Stromal cell of bone marrow (primary cell): ENCODE results near the gene PAH.
"Not testable (repeated sequence)": the region's sequence is repeated elsewhere in the genome, so short reads cannot be mapped to it uniquely, and the experiment has no call there.

ENCODE experiments used
- DNase-seq: peaks from one replicate; pipeline ENCODE4 v3.0.0-alpha.2; 2012; ENCODE audit warnings: low read depth

The PAH gene

GRCh38 chr12:102891756-102892155 lies 25.3 kb downstream of the PAH start:
- no peak for DNase-seq

DNA sequence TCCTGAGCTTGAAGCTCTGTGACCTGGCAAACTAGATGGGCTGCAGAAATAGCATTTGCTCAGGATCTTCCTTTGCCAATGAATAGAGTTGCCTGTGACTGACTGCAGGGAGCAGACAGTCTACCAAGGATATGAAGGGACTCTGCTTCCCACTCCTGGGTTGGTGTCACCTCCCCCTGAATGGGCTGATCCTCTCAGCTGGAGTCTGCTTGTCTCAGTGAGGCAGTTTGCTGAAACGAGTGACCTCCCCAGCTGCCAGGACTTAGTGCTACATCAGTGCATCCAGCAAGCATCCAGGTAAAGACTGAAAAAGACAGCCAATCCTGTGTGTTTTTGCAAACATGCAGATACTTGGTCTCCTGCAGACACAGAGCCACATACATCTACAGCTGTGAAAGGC lies 28.5 kb downstream of the PAH start:
- no peak for DNase-seq

DNA sequence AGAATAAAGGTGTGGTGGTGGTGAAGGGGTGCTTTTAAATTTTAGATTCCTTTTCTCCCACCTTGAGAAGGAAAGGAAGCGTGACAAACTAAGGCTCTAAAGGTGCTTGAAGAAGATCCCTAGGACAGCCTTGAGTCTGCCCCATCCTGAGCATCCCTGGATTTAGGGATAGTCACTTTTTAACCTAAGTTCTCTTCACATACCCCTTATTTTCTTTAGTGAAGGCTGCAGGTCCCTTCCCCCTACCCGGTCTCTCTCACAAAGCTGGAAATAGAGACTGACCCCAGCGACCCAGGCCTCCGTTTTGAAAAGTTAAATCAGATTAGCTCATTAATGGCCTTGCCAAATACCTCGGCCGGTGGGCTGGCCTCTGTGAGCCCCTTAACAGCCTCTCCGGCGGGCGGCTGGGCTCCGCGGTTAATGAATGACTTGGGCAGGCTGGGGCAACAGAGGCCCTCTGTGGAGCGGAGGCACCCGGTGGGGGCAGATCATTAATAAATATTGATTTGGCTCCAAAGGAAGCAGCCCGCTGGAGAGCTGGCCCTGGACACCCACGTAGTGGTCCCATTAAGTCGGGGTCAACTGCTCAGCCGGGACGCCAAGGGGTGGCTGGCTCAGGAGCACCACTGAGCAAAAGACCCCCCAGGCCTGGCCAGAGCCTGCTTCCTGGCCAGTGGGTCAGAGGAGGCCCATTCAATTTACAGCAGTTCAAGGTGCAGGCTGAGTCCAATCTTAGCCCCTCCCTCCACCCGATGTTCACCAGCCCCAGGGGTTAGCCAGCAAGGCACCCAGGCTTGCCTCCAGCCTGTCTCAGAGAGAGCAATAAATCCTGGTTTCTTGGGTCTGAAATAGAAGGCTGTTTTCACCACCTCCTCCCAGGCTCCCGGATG lies 31.8 kb downstream of the PAH start:
- DNase-seq: no peak

GRCh38 chr12:102883204-102883799 lies 33.7 kb downstream of the PAH start:
- DNase-seq: peak; percentile 21

DNA sequence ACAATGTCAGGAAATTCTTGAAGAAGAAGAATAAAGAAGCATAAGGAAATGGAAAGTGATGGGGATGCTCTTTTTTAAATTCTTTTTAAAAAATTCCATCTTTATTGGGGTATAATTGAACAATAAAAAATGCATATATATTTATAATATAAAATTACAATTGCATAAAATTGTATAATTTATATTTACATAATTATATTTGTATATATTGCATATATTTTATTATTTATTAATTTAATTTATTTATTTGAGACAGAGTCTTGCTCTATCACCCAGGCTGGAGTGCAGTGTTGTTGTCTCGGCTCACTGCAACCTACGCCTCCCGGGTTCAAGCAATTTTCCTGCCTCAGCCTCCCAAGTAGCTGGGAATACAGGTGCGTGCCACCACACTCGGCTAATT lies 36.3 kb downstream of the PAH start:
- no peak for DNase-seq

DNA sequence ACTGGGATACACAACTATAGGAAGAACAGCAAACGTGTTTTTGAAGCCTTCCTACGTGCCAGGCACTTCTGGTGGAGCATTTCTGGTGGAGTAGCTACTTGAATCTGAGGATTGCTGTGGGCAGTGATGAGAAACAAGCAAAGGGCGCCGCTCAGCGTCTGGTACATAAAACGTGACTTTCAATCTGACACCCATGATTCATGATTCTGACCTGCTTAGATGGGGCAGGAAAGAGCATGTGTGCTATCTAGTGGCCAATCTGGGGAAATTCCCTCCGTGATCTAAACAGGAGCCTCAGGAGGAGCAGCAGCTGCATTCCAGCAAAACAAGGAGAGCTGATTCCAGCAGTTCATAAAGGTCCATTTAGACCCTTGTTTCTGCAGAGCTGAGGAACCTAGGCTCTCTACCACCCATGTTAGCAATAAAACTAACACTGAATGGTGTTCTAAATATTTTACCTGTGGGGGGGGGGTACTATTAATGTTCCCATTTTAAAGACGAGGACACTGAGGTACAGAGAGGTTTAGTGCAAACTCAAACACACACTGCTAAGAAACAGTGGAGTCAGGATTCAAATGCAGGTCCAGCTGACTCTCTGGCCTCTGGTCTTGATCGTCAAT lies 37.8 kb downstream of the PAH start:
- peak; percentile 49 for DNase-seq

DNA sequence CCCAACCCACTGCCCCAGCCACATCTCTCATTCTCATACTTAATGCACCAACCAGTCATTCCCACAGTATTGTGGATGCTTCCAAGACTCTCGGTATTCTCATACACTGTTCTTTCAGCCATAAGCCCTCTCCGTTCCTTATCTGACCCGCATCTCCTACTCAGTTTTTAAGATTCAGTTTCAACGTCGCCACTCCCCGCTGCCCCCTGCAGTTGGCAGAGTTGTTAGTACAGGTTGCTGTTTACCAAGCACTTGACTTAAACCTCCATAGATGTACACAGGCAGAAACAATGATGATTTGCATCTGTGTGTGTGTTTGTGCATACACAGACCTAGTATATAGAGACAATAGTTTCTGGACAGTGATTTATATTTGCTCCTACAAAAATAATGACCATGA lies 40.2 kb downstream of the PAH start:
- no peak for DNase-seq

DNA sequence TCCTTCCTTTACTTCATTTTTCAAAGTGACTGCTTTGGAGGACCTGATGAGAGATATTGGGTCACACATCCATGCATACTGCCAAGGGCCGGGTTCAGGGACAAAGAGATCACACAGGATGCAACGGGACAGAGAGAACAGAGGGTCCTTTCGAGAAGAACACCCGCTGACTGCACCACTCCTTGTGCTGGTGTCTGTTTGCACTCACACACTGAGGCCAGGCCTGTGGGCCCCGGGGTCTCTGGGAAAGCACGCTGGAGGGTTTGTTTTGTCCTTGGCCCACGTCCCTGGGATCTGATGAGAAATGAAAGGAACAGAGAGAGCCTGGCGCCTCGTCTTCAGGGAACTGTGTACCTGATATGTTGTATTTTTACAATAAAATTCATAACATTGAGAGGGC lies 42.2 kb downstream of the PAH start:
- no peak for DNase-seq

- DNase-seq: no peak
Measured at GRCh38 chr12:102873077-102873476, 44.0 kb downstream of the PAH start.

GRCh38 chr12:102871014-102871413 lies 46.0 kb downstream of the PAH start:
- DNase-seq: no peak

GRCh38 chr12:102869571-102869970 lies 47.5 kb downstream of the PAH start:
- DNase-seq: no peak

- DNase-seq: no peak
Measured at GRCh38 chr12:102865821-102866615, 51.0 kb downstream of the PAH start.

DNA sequence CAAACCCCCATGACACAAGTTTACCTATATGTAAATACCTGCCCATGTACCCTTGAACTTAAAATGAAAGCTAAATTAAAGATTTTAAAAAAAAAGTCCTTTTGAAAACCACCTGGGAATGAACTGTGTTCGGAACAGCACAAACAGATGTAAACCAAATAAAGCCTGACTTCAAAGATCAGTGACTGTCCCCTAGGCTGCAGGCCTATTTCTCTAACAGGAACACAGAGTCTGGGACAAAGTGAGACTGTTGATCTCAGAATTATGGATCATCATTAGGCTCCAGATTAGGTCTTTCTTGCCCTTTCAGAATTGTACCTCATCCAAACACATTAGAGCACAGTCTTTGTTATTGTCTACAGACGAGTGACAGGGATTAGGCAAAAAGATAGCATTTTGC lies 54.6 kb downstream of the PAH start:
- DNase-seq: no peak

DNA sequence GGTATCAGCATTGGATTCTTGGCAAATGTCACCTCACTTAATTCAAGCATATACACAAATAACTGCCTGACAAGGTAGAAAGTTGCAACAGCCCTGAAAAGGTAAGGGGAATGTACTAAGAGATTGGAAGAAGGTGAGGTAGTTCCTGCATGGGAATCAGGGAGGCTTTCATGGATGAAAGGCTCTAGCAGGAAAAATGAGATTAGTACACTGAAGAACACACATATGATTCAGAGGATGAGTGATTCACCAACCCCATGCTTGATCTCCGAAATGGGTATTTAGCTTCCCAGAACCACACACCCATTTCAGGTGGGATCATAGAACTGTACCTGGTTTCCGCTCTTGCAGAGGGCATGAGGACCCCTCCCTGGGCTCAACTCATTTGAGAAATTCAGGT lies 65.8 kb downstream of the PAH start:
- DNase-seq: no peak

DNA sequence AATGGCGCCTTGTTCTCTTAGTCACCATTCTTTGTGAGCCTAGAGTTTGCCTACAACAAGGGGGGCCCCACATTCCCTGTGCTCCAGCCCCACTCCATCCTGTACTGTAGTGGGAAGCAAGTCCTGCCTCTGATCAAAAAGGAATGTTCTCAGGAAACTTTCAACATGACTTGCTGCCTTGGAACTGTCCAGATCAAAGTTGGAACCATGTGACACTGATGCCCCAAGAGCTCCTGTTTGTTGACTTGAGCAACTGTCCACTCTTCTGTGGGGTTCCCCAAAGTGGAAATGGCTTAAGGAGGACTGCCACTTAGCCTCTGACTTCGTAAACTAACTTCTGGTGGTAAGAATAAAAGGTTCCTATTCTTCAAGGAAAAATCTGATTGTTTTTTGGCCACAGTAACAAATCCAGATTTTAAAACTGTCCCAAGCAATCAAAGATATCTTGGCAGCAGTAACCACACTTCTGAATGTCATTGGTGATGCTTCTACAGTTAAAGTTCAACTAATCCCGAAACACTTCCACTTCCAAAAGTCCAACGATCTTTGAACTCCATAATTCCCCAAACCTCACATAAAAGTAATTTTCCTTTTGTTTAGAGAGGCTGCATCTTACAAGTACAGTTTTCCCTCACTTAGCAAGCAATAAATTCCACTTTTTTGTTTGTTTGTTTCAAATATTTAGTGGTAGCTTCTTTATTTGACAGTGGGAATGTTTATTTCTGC lies 67.2 kb downstream of the PAH start:
- no peak for DNase-seq

DNA sequence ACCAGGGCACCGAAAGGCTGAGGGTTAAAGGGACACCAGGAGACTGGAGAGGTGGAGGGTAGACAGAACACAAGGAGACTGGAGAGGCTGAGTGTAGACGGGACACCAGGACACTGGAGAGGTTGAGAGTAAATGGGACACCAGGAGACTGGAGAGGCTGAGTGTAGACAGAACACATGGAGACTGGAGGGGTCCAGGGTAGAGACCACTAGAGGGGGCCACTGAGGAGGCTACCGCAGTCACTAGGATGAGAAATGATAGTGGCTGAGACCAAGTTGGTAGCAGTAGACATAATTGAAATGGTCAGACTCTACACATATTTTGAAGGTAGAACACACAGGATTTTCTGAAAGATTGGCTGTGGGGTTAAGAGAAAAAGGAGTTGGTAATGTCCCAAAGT lies 68.2 kb downstream of the PAH start:
- no peak for DNase-seq

GRCh38 chr12:102847131-102847530 lies 69.9 kb downstream of the PAH start:
- no peak for DNase-seq

GRCh38 chr12:102833687-102834441 lies 83.2 kb downstream of the PAH start:
- peak; percentile 3 for DNase-seq

DNA sequence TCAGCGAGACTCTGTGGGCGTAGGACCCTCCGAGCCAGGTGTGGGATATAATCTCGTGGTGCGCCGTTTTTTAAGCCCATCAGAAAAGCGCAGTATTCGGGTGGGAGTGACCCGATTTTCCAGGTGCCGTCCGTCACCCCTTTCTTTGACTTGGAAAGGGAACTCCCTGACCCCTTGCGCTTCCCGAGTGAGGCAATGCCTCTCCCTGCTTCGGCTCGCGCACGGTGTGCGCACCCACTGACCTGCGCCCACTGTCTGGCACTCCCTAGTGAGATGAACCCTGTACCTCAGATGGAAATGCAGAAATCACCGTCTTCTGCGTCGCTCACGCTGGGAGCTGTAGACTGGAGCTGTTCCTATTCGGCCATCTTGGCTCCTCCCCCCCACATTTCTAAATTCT lies 84.2 kb downstream of the PAH start:
- DNase-seq: not testable (repeated sequence)

DNA sequence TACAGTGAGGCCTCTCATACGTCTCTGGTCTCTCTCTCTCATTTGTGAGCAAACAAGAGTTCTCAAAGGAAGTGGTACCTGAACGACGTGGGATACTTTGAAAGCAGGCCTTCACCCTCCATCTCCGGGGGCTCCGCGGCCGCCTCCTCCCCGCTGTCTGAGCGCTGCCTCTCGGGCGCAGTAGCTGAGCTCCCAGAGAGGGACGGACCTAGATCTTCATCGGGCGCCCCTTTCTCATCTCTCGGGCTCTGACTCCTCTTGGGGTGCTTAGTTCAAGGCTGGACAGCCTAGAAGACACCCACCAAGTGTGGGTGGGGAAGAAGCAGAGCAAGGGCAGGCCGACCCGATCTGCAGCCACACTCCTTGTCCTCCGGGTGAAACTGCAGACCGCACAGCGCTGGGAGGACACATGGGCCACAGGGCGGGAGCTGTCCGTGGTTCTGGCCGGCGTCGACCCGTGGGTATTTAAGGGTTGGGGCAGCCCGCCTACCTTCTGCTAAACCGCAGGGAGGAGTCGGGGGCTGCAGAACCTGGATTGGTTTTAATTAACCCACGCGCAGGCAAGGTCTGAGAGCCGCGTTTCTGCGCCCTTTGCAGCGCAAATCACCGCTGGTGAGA lies 92.7 kb downstream of the PAH start:
- no peak for DNase-seq

- no peak for DNase-seq
Measured at GRCh38 chr12:102821149-102821548, 95.9 kb downstream of the PAH start.
